GM12891 (cell line): ENCODE results near the gene FBXO9.

Experiments
- PAX5 ChIP-seq: IDR thresholded peaks from 2 replicates; pipeline ENCODE4 v1.6.1; 2011; ENCODE audit warnings: low read length, moderate library complexity, mild to moderate bottlenecking; ENCODE audit not compliant: insufficient read depth, severe bottlenecking
- POLR2A ChIP-seq: IDR thresholded peaks from 2 replicates; pipeline ENCODE4 v1.6.1; 2011; ENCODE audit warnings: low read depth, low read length, control low read depth
- POLR2AphosphoS5 ChIP-seq: IDR thresholded peaks from 2 replicates; pipeline ENCODE4 v1.6.1; 2011; ENCODE audit warnings: low read depth, low read length, control low read depth
- POU2F2 ChIP-seq: IDR thresholded peaks from 2 replicates; pipeline ENCODE4 v1.6.1; 2011; ENCODE audit warnings: low read depth, mild to moderate bottlenecking, control low read depth, low read length, moderate library complexity
- SPI1 ChIP-seq: IDR thresholded peaks from 2 replicates; pipeline ENCODE4 v1.6.1; 2011; ENCODE audit warnings: low read depth, low read length, control low read depth
- TAF1 ChIP-seq: IDR thresholded peaks from 2 replicates; pipeline ENCODE4 v1.6.1; 2011; ENCODE audit warnings: low read depth, low read length, control low read depth

GRCh38 chr6:53020005-53020744 lies 45.0 kb upstream of the FBXO9 start:
- TF ChIP-seq SPI1 (no peak), POLR2A (no peak), POLR2AphosphoS5 (no peak), TAF1 (no peak), PAX5 (no peak), POU2F2 (no peak)
